ENCODE results near the gene ZNF286A. TPM values are rescaled to one million over a fixed set of nuclear protein-coding genes. Genes with fewer than 3 reads are reported as not detected.
"Not testable (repeated sequence)": the region's sequence is repeated elsewhere in the genome, so short reads cannot be mapped to it uniquely, and the experiment has no call there.

Gene ZNF286A
- total RNA-seq, 2 donors from 2014 or later: 19.4 to 46.9 TPM

GRCh38 chr17:15744885-15745284, 45.3 kb downstream of the ZNF286A start:
- 68% methylated on average over 2 of the region's 2 CpGs for WGBS
- no peak for TF ChIP-seq POLR2A (IDR thresholded peaks at IDR 0.05)
- no peak for TF ChIP-seq POLR2AphosphoS5 (IDR thresholded peaks at IDR 0.05)
- no peak for TF ChIP-seq CTCF (IDR thresholded peaks at IDR 0.05)
- H3K4me1 ChIP-seq (replicated peaks): no peaks in the 10 kb centered on the region
- H3K27me3 ChIP-seq (replicated peaks; ENCODE audit: insufficient read depth): no peaks in the 10 kb centered on the region
- H3K9me3 ChIP-seq: no peaks in the 10 kb centered on the region
- H3K36me3 ChIP-seq: no peaks in the 10 kb centered on the region
- no peak for DNase-seq (ENCODE audit: low spot score)
- no peak overlapping the region for H3K4me3 ChIP-seq
- no peak overlapping the region for H3K27ac ChIP-seq
- intact Hi-C loops (cut with DNase I): no loop called here

DNA sequence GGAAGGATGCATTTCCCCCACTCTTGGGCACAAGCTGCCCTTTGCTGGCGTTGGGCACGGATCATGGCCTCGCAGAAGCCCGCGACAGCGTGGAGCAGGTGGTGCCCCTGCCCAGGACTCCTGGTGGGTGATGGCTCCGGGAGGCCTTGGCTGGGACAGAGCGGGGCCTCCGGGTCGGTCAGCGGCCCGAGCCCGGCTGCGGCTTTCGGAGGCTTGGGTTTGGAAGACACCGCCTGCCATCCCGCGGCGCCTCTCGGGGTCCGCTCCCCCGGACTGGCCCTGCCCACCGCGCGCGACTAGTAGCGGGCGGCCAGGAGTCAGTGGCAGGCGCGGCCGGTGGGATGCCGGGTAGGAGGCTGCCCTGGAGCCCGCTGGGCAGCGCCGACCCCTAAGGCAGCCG, 49.9 kb downstream of the ZNF286A start:
- H3K4me3 ChIP-seq; H3K9me3 ChIP-seq; H3K27me3 ChIP-seq (replicated peaks; ENCODE audit: insufficient read depth); DNase-seq (ENCODE audit: low spot score); H3K27ac ChIP-seq; intact Hi-C loops (cut with DNase I); H3K4me1 ChIP-seq (replicated peaks); H3K36me3 ChIP-seq: not testable (repeated sequence)
- 48% methylated on average over 27 of the region's 36 CpGs for WGBS

- WGBS: 86% methylated on average over 4 of the region's 14 CpGs
- not testable (repeated sequence) for H3K4me3 ChIP-seq
Measured at GRCh38 chr17:15768865-15769533, 69.4 kb downstream of the ZNF286A start.

More at GRCh38 chr17:15768865-15769533, 69.4 kb downstream of the ZNF286A start:
- H3K27ac ChIP-seq; H3K36me3 ChIP-seq; H3K27me3 ChIP-seq (replicated peaks; ENCODE audit: insufficient read depth); intact Hi-C loops (cut with DNase I); H3K4me1 ChIP-seq (replicated peaks); H3K9me3 ChIP-seq; DNase-seq (ENCODE audit: low spot score): not testable (repeated sequence)

Small RNA genes lying within 50 kb of the gene (small RNA-seq; reads per million reads assigned to genes)
- gene ZNF29P: 0 reads per million in 2 donors

Other genes with a start within 250 kb of the ZNF286A start
- gene CDRT4, start 232.1 kb upstream of the ZNF286A start, total RNA-seq: 10 to 100 TPM in 1 of 2 donors, 1 to 10 TPM in 1; 8.5 to 13.0 TPM
- gene TVP23C, start 136.3 kb upstream of the ZNF286A start, total RNA-seq: 10 to 100 TPM; 16.9 to 19.4 TPM
- 1 to 10 TPM in 1 of 2 donors, not detected in 1; 5.1 TPM for gene FBXW10B, start 80.0 kb upstream of the ZNF286A start, total RNA-seq
- 10 to 100 TPM; 19.7 to 72.2 TPM for gene TRIM16, start 15.4 kb upstream of the ZNF286A start, total RNA-seq
- 1 to 10 TPM in 1 of 2 donors, not detected in 1; 6.0 TPM for gene TBC1D26, start 32.5 kb downstream of the ZNF286A start, total RNA-seq
- 10 to 100 TPM in 1 of 2 donors, 1 to 10 TPM in 1; 1.3 to 14.6 TPM for gene ADORA2B, start 245.4 kb downstream of the ZNF286A start, total RNA-seq